A549 (cell line): ENCODE data around the gene RNF144A. TPM values are rescaled to one million over a fixed set of nuclear protein-coding genes. Genes with fewer than 3 reads are reported as not detected.

Experiments
- ATAC-seq, 2 experiments: fragments of 200-7000 bp in 1 of 2; fragments of >200 bp in 1 of 2; cut with Nextera tagmentation in 1 of 2; cut with Tn5 transposase in 1 of 2; 3 replicates each; pipeline versions ENCODE4 v1.8.0 to v1.9.1; 2018 to 2020; ENCODE audit warnings: mild to moderate bottlenecking in 1 of 2, moderate library complexity in 1 of 2
- CTCF ChIA-PET: fragments of 300-600 bp; sonication (Branson Sonifier 250); formaldehyde crosslinking; extraction: SDS; loops from one replicate; lab custom pipeline; 2021; ENCODE audit warnings: antibody characterized with exemption, inconsistent platforms; lab: Yijun Ruan, JAX
- POLR2A ChIA-PET: fragments of 350-600 bp; formaldehyde crosslinking; extraction: SDS; loops from one replicate; lab custom pipeline; 2021; ENCODE audit warnings: antibody characterized with exemption, inconsistent platforms; lab: Yijun Ruan, JAX
- DNase-seq, 2 experiments: peaks; one replicate each; pipeline versions ENCODE4 v3.0.0 to v3.0.0-alpha.2; 2011 to 2016; ENCODE audit warnings: low read depth in 1 of 2, low spot score in 1 of 2
- FAIRE-seq: peaks from 2 replicates; lab custom pipeline; 2011; peaks lifted over from hg19 to GRCh38; lab: Jason Lieb, UNC
- H3K27ac ChIP-seq, 2 experiments: fragments of >200 bp; sonication (Bioruptor Twin); formaldehyde crosslinking; 3 replicates each; pipeline ENCODE4 v1.5.1; 2016 to 2017
- H3K4me1 ChIP-seq: fragments of >200 bp; sonication (Bioruptor Twin); formaldehyde crosslinking; 3 replicates; pipeline ENCODE4 v1.6.1; 2016
- H3K4me2 ChIP-seq: fragments of >200 bp; sonication (Bioruptor Twin); formaldehyde crosslinking; 3 replicates; pipeline ENCODE4 v1.6.1; 2016
- H3K4me3 ChIP-seq: fragments of >200 bp; sonication (Bioruptor Twin); formaldehyde crosslinking; 3 replicates; pipeline ENCODE4 v1.5.1; 2016
- H3K9me3 ChIP-seq: fragments of >200 bp; sonication (Bioruptor Twin); formaldehyde crosslinking; 3 replicates; pipeline ENCODE4 v1.6.1; 2016
- BHLHE40 ChIP-seq: IDR thresholded peaks from 2 replicates; pipeline ENCODE4 v1.6.1; 2012; ENCODE audit warnings: low read depth, low read length, inconsistent platforms
- CHD4 ChIP-seq: fragments of 200-600 bp; sonication (generic); IDR thresholded peaks from 2 replicates; pipeline ENCODE4 v1.6.1; 2016; ENCODE audit warnings: antibody characterized with exemption, mild to moderate bottlenecking, borderline replicate concordance
- EHF ChIP-seq: fragments of 250-450 bp; sonication (Bioruptor Pico); IDR thresholded peaks from 2 replicates; pipeline ENCODE4 v1.5.0; 2020; ENCODE audit warnings: mild to moderate bottlenecking
- EHMT2 ChIP-seq: fragments of 200-600 bp; sonication (generic); IDR thresholded peaks from 2 replicates; pipeline ENCODE4 v1.6.1; 2016; ENCODE audit warnings: antibody characterized with exemption, low read depth, mild to moderate bottlenecking, moderate library complexity
- EP300 ChIP-seq, 2 experiments: fragments of >200 bp; sonication (Bioruptor Twin); formaldehyde crosslinking; IDR thresholded peaks; 2 replicates in 1 of 2; 3 replicates in 1 of 2; pipeline ENCODE4 v1.6.1; 2016 to 2017
- FOSL2 ChIP-seq, 2 experiments: fragments of 450-650 bp in 1 of 2; fragments of >200 bp in 1 of 2; sonication (Bioruptor Twin) in 1 of 2; formaldehyde crosslinking; IDR thresholded peaks; 2 replicates each; pipeline versions ENCODE4 v1.5.0 to v1.6.1; 2016 to 2020; ENCODE audit warnings: mild to moderate bottlenecking in 1 of 2, moderate library complexity in 1 of 2
- FOXS1 ChIP-seq: fragments of 250-450 bp; sonication (Bioruptor Pico); IDR thresholded peaks from 2 replicates; pipeline ENCODE4 v1.5.0; 2020; ENCODE audit warnings: mild to moderate bottlenecking, moderate library complexity
- HEYL ChIP-seq: fragments of 250-450 bp; sonication (Bioruptor Pico); IDR thresholded peaks from 2 replicates; pipeline ENCODE4 v1.8.0; 2021; ENCODE audit warnings: mild to moderate bottlenecking, moderate library complexity
- HMGXB4 ChIP-seq: fragments of 250-450 bp; sonication (Bioruptor Pico); IDR thresholded peaks from 2 replicates; pipeline ENCODE4 v1.5.0; 2021; ENCODE audit warnings: mild to moderate bottlenecking, moderate library complexity, borderline replicate concordance
- JUN ChIP-seq, 2 experiments: fragments of >200 bp; sonication (Bioruptor Twin); formaldehyde crosslinking; IDR thresholded peaks; 2 replicates in 1 of 2; 3 replicates in 1 of 2; pipeline ENCODE4 v1.6.1; 2016 to 2017
- KDM1A ChIP-seq: fragments of 200-600 bp; sonication (generic); IDR thresholded peaks from 2 replicates; pipeline ENCODE4 v1.6.1; 2016; ENCODE audit warnings: low read depth, mild to moderate bottlenecking
- KDM5A ChIP-seq: fragments of 200-600 bp; sonication (generic); IDR thresholded peaks from 2 replicates; pipeline ENCODE4 v1.6.1; 2016; ENCODE audit warnings: antibody characterized with exemption, mild to moderate bottlenecking
- NFE2L2 ChIP-seq: fragments of 150-350 bp; conservative IDR thresholded peaks from 2 replicates; pipeline ENCODE4 v1.6.1; 2014; ENCODE audit warnings: low read length
- NPAS2 ChIP-seq: fragments of 250-450 bp; sonication (Bioruptor Pico); IDR thresholded peaks from 2 replicates; pipeline ENCODE4 v1.8.0; 2022; ENCODE audit warnings: mild to moderate bottlenecking, moderate library complexity, borderline replicate concordance
- NR3C1 ChIP-seq: fragments of >200 bp; sonication (Bioruptor Twin); formaldehyde crosslinking; IDR thresholded peaks from 3 replicates; pipeline ENCODE4 v1.6.1; 2017
- PBX3 ChIP-seq: IDR thresholded peaks from 2 replicates; pipeline ENCODE4 v1.6.1; 2012
- POLR2A ChIP-seq: IDR thresholded peaks from 2 replicates; pipeline ENCODE4 v1.6.1; 2012; ENCODE audit warnings: mild to moderate bottlenecking, low read length
- RAD21 ChIP-seq, 2 experiments: fragments of >200 bp in 1 of 2; sonication (Bioruptor Twin) in 1 of 2; formaldehyde crosslinking in 1 of 2; IDR thresholded peaks in 1 of 2; conservative IDR thresholded peaks in 1 of 2; 2 replicates in 1 of 2; 3 replicates in 1 of 2; pipeline ENCODE4 v1.6.1; 2012 to 2018; ENCODE audit warnings: inconsistent platforms in 1 of 2
- RARB ChIP-seq: fragments of 250-450 bp; sonication (Bioruptor Pico); IDR thresholded peaks from 2 replicates; pipeline ENCODE4 v1.8.0; 2021; ENCODE audit warnings: mild to moderate bottlenecking, moderate library complexity
- RCOR1 ChIP-seq: fragments of 150-350 bp; IDR thresholded peaks from 2 replicates; pipeline ENCODE4 v1.6.1; 2014; ENCODE audit warnings: antibody characterized with exemption, low read length, low read depth
- RFX5 ChIP-seq: fragments of 450-650 bp; IDR thresholded peaks from 2 replicates; pipeline ENCODE4 v1.7.1; 2014; ENCODE audit warnings: antibody characterized with exemption, mild to moderate bottlenecking, moderate library complexity
- RNF2 ChIP-seq: fragments of 200-600 bp; sonication (generic); IDR thresholded peaks from 2 replicates; pipeline ENCODE4 v1.6.1; 2016; ENCODE audit warnings: low read depth, mild to moderate bottlenecking, antibody characterized with exemption, moderate library complexity, borderline replicate concordance
- SREBF2 ChIP-seq: fragments of 450-650 bp; IDR thresholded peaks from 2 replicates; pipeline ENCODE4 v1.6.1; 2014; ENCODE audit warnings: mild to moderate bottlenecking, moderate library complexity
- TP53 ChIP-seq: fragments of 250-450 bp; sonication (Bioruptor Pico); IDR thresholded peaks from 2 replicates; pipeline ENCODE4 v1.5.0; 2021; ENCODE audit warnings: mild to moderate bottlenecking, moderate library complexity
- ZC3H11A ChIP-seq: fragments of 450-650 bp; IDR thresholded peaks from 2 replicates; pipeline ENCODE4 v1.6.1; 2014; ENCODE audit warnings: antibody characterized with exemption, mild to moderate bottlenecking
- WGBS: methylation state at CpG from one replicate; pipeline ENCODE4 v1.1.6; 2017; ENCODE audit errors: missing lambda C conversion rate; 5-methylcytosine and 5-hydroxymethylcytosine counted together
- polyA plus RNA-seq, 4 experiments: library from polyadenylated mRNA; depleted of rRNA in 3 of 4; stranded (reverse); fragments of >200 nt; fragmentation: RNase III in 1 of 4; extraction: RNeasy Plus Mini Kit Qiagen cat#74134 plus additional on column Dnase treatment in 1 of 4; gene quantifications; 2 replicates in 3 of 4; 3 replicates in 1 of 4; pipeline ENCODE4 v1.2.3, GENCODE V29; 2011 to 2017
- TF ChIP-seq, protein P1 (sequence below): fragments of 150-350 bp; IDR thresholded peaks from 2 replicates; pipeline ENCODE4 v1.6.1; 2014; ENCODE audit warnings: low read depth, mild to moderate bottlenecking, low read length
- TF ChIP-seq, protein P2 (sequence below): fragments of >200 bp; sonication (Bioruptor Twin); formaldehyde crosslinking; IDR thresholded peaks from 2 replicates; pipeline ENCODE4 v1.6.1; 2016
- TF ChIP-seq, protein P3 (sequence below): fragments of >200 bp; sonication (Bioruptor Twin); formaldehyde crosslinking; IDR thresholded peaks from 3 replicates; pipeline ENCODE4 v1.5.1; 2016

Gene RNF144A
- polyA plus RNA-seq, 2 of the 4 experiments (the other 2 are of a cell fraction), result 4.4 to 9.6 TPM

GRCh38 chr2:7071154-7071553 lies 153.9 kb downstream of the RNF144A start (continued):
- TF ChIP-seq NPAS2 (CRISPR knock-in tag), result no peak
- no peak for TF ChIP-seq POLR2A
- TF ChIP-seq ZC3H11A, result no peak
- no peak for TF ChIP-seq RARB (CRISPR knock-in tag)
- no peak for TF ChIP-seq EP300 (IDR thresholded peaks at IDR 0.05)
- TF ChIP-seq KDM1A, result no peak
- no peak for TF ChIP-seq EHMT2
- TF ChIP-seq FOSL2 (IDR thresholded peaks at IDR 0.05), result no peak
- no peak for TF ChIP-seq FOSL2 (CRISPR knock-in tag; IDR thresholded peaks at IDR 0.05)
- TF ChIP-seq, protein P1, sequence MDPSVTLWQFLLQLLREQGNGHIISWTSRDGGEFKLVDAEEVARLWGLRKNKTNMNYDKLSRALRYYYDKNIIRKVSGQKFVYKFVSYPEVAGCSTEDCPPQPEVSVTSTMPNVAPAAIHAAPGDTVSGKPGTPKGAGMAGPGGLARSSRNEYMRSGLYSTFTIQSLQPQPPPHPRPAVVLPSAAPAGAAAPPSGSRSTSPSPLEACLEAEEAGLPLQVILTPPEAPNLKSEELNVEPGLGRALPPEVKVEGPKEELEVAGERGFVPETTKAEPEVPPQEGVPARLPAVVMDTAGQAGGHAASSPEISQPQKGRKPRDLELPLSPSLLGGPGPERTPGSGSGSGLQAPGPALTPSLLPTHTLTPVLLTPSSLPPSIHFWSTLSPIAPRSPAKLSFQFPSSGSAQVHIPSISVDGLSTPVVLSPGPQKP, result no peak
- no peak for TF ChIP-seq BHLHE40
- TF ChIP-seq HMGXB4 (CRISPR knock-in tag), result no peak

- 3% methylated on average over 3 of the region's 3 CpGs for WGBS
- no peak overlapping the region for H3K4me3 ChIP-seq
- H3K4me1 ChIP-seq, result no peaks in the 10 kb centered on the region
- FAIRE-seq (no peak), ATAC-seq (no peak), DNase-seq (no peak)
- H3K9me3 ChIP-seq, result no peaks in the 10 kb centered on the region
- ChIA-PET POLR2A (no interaction called here), CTCF (interaction anchor here (0.6 to 1.0 kb wide), 3 partner anchors 9 to 543 kb away, joined by 3 read pairs; no protein-coding TSS in a partner anchor)
- no peak overlapping the region for H3K4me2 ChIP-seq
- H3K27ac ChIP-seq, result no peak overlapping the region
- no peak for TF ChIP-seq FOXS1 (CRISPR knock-in tag)
- TF ChIP-seq NR3C1, result no peak
- no peak for TF ChIP-seq RAD21 (conservative IDR thresholded peaks at IDR 0.05 in 1 of 2, IDR thresholded peaks at IDR 0.05 in 1 of 2)
- TF ChIP-seq, protein P2, sequence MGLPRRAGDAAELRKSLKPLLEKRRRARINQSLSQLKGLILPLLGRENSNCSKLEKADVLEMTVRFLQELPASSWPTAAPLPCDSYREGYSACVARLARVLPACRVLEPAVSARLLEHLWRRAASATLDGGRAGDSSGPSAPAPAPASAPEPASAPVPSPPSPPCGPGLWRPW, result no peak
- no peak for TF ChIP-seq EHF (CRISPR knock-in tag)
These were observed 154.8 kb downstream of the RNF144A start for GRCh38 chr2:7071916-7072556.

GRCh38 chr2:7073901-7074300 lies 156.7 kb downstream of the RNF144A start:
- POLR2A ChIA-PET, result no interaction called here
- CTCF ChIA-PET, result interaction anchor here (1.3 to 1.8 kb wide), 2 partner anchors 11 to 23 kb away, joined by 5 read pairs; no protein-coding TSS in a partner anchor
- WGBS, result 1% methylated on average over 3 of the region's 3 CpGs
- Histone ChIP-seq H3K4me1 (no peaks in the 10 kb centered on the region), H3K4me3 (no peak overlapping the region), H3K9me3 (no peaks in the 10 kb centered on the region), H3K27ac (no peak overlapping the region), H3K4me2 (no peak overlapping the region)
- FAIRE-seq (no peak), DNase-seq (no peak), ATAC-seq (no peak)
- TF ChIP-seq PBX3, result no peak
- TF ChIP-seq RNF2, result no peak
- TF ChIP-seq CHD4, result no peak
- no peak for TF ChIP-seq HEYL (CRISPR knock-in tag)
- TF ChIP-seq SREBF2, result no peak
- no peak for TF ChIP-seq NPAS2 (CRISPR knock-in tag)
- no peak for TF ChIP-seq EHMT2
- TF ChIP-seq NR3C1, result no peak
- TF ChIP-seq JUN (IDR thresholded peaks at IDR 0.05), result no peak
- TF ChIP-seq RCOR1, result no peak
- no peak for TF ChIP-seq NFE2L2
- no peak for TF ChIP-seq RAD21 (conservative IDR thresholded peaks at IDR 0.05 in 1 of 2, IDR thresholded peaks at IDR 0.05 in 1 of 2)
- TF ChIP-seq TP53 (CRISPR knock-in tag), result no peak
- TF ChIP-seq ZC3H11A, result no peak
- TF ChIP-seq, protein P1, result no peak
- no peak for TF ChIP-seq RFX5
- no peak for TF ChIP-seq KDM5A
- TF ChIP-seq, protein P3, sequence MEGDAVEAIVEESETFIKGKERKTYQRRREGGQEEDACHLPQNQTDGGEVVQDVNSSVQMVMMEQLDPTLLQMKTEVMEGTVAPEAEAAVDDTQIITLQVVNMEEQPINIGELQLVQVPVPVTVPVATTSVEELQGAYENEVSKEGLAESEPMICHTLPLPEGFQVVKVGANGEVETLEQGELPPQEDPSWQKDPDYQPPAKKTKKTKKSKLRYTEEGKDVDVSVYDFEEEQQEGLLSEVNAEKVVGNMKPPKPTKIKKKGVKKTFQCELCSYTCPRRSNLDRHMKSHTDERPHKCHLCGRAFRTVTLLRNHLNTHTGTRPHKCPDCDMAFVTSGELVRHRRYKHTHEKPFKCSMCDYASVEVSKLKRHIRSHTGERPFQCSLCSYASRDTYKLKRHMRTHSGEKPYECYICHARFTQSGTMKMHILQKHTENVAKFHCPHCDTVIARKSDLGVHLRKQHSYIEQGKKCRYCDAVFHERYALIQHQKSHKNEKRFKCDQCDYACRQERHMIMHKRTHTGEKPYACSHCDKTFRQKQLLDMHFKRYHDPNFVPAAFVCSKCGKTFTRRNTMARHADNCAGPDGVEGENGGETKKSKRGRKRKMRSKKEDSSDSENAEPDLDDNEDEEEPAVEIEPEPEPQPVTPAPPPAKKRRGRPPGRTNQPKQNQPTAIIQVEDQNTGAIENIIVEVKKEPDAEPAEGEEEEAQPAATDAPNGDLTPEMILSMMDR, result no peak
